PFSK-1 (cell line): ENCODE results near the gene S1PR4.

ENCODE experiments used
- POLR2AphosphoS5 ChIP-seq: IDR thresholded peaks from 2 replicates; pipeline ENCODE4 v1.6.1; 2012; ENCODE audit warnings: low read depth, mild to moderate bottlenecking, control low read depth, low read length, moderate library complexity
- REST ChIP-seq, 2 experiments: IDR thresholded peaks; 2 replicates each; pipeline versions ENCODE4 v1.6.1 to v1.8.0; 2011 to 2012; ENCODE audit warnings: low read depth in 2 of 2, low read length in 2 of 2, control low read depth in 1 of 2, inconsistent platforms in 1 of 2, mild to moderate bottlenecking in 1 of 2, moderate library complexity in 1 of 2; ENCODE audit not compliant: insufficient read depth in 1 of 2
- SIN3A ChIP-seq: IDR thresholded peaks from 2 replicates; pipeline ENCODE4 v1.6.1; 2012; ENCODE audit warnings: mild to moderate bottlenecking, low read length, moderate library complexity, borderline replicate concordance; ENCODE audit not compliant: insufficient read depth
- TAF1 ChIP-seq: IDR thresholded peaks from 2 replicates; pipeline ENCODE4 v1.6.1; 2012; ENCODE audit warnings: low read length, control low read depth, borderline replicate concordance; ENCODE audit not compliant: insufficient read depth

DNA sequence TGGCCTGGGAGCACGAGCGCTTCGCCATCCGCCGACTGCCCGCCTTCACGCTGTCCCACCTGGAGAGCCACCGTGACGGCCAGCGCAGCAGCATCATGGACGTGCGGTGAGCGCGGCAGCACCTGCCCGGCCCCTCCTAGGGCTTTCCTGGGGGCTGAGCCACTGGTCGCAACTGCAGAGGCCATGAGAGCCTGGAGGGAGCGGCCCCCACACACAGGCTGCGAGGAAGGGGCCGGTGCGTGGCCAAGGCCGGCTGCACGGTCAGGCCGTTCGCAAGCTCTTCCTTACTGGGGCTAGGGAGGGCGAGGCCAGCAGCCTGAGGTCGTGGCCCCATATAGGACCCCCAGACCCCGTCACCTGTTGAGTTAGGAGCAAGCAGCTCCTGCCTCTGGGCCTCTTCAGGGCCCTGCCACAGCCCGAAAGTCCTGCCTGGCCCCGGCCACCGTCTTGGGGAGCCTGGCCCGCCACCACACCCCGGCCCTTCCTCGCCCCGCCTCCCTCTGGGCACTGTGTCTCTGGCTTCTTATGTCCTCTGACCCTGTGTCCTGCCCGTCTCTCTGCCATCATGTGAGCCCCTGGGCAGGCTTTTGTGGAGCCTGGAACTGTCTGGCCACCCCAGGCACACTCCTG is 26.2 kb downstream of the S1PR4 start:
- TF ChIP-seq SIN3A: no peak
- TF ChIP-seq TAF1: no peak
- TF ChIP-seq POLR2AphosphoS5: no peak
- no peak for TF ChIP-seq REST (IDR thresholded peaks at IDR 0.05; ENCODE audit: insufficient read depth in 1 of 2, low read depth in 2 of 2, low read length in 2 of 2)
